ENCODE results near the gene DIAPH3.

DIAPH3 gene

GRCh38 chr13:59715611-59716010 lies 448.1 kb downstream of the DIAPH3 start:
- DNase-seq (ENCODE audit: low read depth) = no peak

- no peak for DNase-seq (ENCODE audit: low read depth)
Observed at GRCh38 chr13:59710996-59711701, 452.6 kb downstream of the DIAPH3 start.

GRCh38 chr13:59710416-59710815 lies 453.3 kb downstream of the DIAPH3 start:
- DNase-seq (ENCODE audit: low read depth) = no peak

- DNase-seq (ENCODE audit: low read depth) = no peak
Observed at GRCh38 chr13:59706101-59706976, 457.4 kb downstream of the DIAPH3 start.

- no peak for DNase-seq (ENCODE audit: low read depth)
Observed at GRCh38 chr13:59702269-59702668, 461.5 kb downstream of the DIAPH3 start.

- no peak for DNase-seq (ENCODE audit: low read depth)
Observed at GRCh38 chr13:59701261-59701660, 462.5 kb downstream of the DIAPH3 start.

- peak; percentile 12 for DNase-seq (ENCODE audit: low read depth)
Observed at GRCh38 chr13:59700281-59700680, 463.4 kb downstream of the DIAPH3 start.

GRCh38 chr13:59696271-59696670 lies 467.5 kb downstream of the DIAPH3 start:
- no peak for DNase-seq (ENCODE audit: low read depth)

GRCh38 chr13:59691501-59692066 lies 472.1 kb downstream of the DIAPH3 start:
- no peak for DNase-seq (ENCODE audit: low read depth)

GRCh38 chr13:59690857-59691500 lies 472.7 kb downstream of the DIAPH3 start:
- no peak for DNase-seq (ENCODE audit: low read depth)

- DNase-seq (ENCODE audit: low read depth) = no peak
Observed at GRCh38 chr13:59689057-59689456, 474.7 kb downstream of the DIAPH3 start.

- no peak for DNase-seq (ENCODE audit: low read depth)
Observed at GRCh38 chr13:59686798-59687394, 476.8 kb downstream of the DIAPH3 start.

GRCh38 chr13:59684105-59684504 lies 479.6 kb downstream of the DIAPH3 start:
- DNase-seq (ENCODE audit: low read depth) = no peak

- DNase-seq (ENCODE audit: low read depth) = no peak
Observed at GRCh38 chr13:59681636-59682311, 482.0 kb downstream of the DIAPH3 start.

- DNase-seq (ENCODE audit: low read depth) = no peak
Observed at GRCh38 chr13:59680429-59681024, 483.2 kb downstream of the DIAPH3 start.

GRCh38 chr13:59679254-59679653 lies 484.5 kb downstream of the DIAPH3 start:
- no peak for DNase-seq (ENCODE audit: low read depth)

GRCh38 chr13:59677966-59678814 lies 485.5 kb downstream of the DIAPH3 start:
- DNase-seq (ENCODE audit: low read depth) = peak; percentile 9

GRCh38 chr13:59677430-59677829 lies 486.3 kb downstream of the DIAPH3 start:
- no peak for DNase-seq (ENCODE audit: low read depth)

- DNase-seq (ENCODE audit: low read depth) = no peak
Observed at GRCh38 chr13:59674616-59675015, 489.1 kb downstream of the DIAPH3 start.

- no peak for DNase-seq (ENCODE audit: low read depth)
Observed at GRCh38 chr13:59673286-59673685, 490.4 kb downstream of the DIAPH3 start.
